Mesodermal cell (in vitro differentiated cells): ENCODE measurements around the gene TFPI2.
"Not testable (repeated sequence)": the region's sequence is repeated elsewhere in the genome, so short reads cannot be mapped to it uniquely, and the experiment has no call there.

Experiments used
- H3K27ac ChIP-seq: 2 replicates; pipeline ENCODE4 v1.7.0; 2013; ENCODE audit warnings: mild to moderate bottlenecking, low read depth, low read length, moderate library complexity; ENCODE audit not compliant: severe bottlenecking
- H3K36me3 ChIP-seq: 2 replicates; pipeline ENCODE4 v1.7.1; 2013; ENCODE audit warnings: mild to moderate bottlenecking, low read length, moderate library complexity; ENCODE audit not compliant: control insufficient read depth, insufficient read depth
- H3K4me1 ChIP-seq: one replicate; pipeline ENCODE4 v1.7.1; 2013; ENCODE audit warnings: mild to moderate bottlenecking, low read length; ENCODE audit not compliant: insufficient read depth, control insufficient read depth, poor library complexity, severe bottlenecking
- H3K4me3 ChIP-seq: 2 replicates; pipeline ENCODE4 v1.7.0; 2013; ENCODE audit warnings: low read length, control low read depth, mild to moderate bottlenecking; ENCODE audit not compliant: insufficient read depth, poor library complexity, severe bottlenecking; ENCODE audit errors: extremely low read depth
- H3K9me3 ChIP-seq: 2 replicates; pipeline ENCODE4 v1.7.1; 2013; ENCODE audit warnings: mild to moderate bottlenecking, low read length, moderate library complexity; ENCODE audit not compliant: control insufficient read depth
- WGBS, 2 experiments: methylation state at CpG; one replicate each; pipeline ENCODE4 v1.1.5; 2013; ENCODE audit warnings: missing lambda C conversion rate in 2 of 2; ENCODE audit not compliant: insufficient coverage in 2 of 2; 5-methylcytosine and 5-hydroxymethylcytosine counted together

The TFPI2 gene

DNA sequence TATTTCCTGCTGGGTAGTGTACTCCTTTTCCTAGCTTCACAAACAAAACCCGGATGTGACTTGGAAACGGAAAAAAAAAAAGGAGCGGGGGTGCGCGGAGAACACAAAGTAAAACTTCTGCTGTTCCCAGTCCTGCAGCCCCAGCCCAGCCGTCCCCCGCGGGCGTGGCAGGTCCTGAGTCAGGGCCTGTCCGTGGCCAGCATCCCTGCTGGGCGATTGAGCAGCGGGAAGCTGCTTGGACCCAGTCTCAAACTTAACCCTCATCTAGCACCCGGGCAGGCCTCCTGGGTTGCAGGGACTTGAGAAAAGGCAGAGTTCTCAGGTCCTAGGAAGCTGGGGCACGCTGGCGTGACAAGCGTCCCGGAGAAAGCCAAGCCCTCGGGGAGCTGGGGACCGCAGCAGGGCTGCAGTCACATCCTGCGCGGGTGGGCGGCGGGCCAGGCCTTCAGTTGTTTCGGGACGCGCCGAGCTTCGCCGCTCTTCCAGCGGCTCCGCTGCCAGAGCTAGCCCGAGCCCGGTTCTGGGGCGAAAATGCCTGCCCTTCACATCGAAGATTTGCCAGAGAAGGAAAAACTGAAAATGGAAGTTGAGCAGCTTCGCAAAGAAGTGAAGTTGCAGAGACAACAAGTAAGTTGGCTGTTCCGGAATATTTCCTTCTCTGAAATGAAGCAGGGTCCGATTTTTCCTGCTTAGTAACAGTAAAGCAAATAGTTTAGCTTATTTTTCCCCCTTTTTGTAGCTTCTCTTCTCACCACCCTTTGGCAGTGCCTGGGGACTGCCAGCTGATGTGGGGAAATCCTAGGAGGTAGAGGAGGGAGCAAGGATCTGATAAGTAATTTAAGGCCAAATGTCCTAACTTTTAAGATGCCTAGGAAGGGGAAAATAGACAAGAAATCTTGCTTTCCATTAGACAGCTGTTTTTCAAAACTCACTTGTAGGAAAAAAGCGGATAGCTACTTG lies 31.3 kb upstream of the TFPI2 start, which contains the start of gene GNG11:
GNG11 (plus strand) TSS at position 129 of the 960 bp plus-strand sequence; CDS start at position 532, 403 bp downstream.
- WGBS, 2 experiments = 2 to 4% methylated on average over 23 to 26 of the region's 39 CpGs
- H3K9me3 ChIP-seq = no peaks in the 10 kb centered on the region
- peaks cover 11% of the 10 kb centered on the region for H3K4me1 ChIP-seq
- peak within 1 kb of the TSS; percentile 89 for H3K27ac ChIP-seq
- H3K36me3 ChIP-seq = peaks cover 31% of the 10 kb centered on the region
- H3K4me3 ChIP-seq = peak within 1 kb of the TSS; percentile 56

DNA sequence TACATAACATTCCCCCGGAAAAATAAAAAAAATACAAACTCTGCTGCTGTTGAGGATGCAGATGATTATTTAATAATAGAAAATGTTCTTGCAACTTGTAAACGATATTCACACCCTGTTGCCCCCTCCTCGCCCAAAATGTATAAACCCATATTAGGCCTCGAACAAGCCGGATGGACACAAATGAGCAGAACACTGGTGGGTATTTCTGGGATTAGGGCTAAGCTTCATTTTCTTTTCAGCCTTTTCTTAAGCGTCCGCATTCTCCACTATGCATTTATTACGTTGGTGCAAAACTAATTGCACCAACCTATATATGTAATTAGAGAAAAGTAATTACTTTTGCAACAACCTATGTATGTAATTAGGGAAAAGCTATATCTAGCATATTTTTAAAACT lies 30.6 kb upstream of the TFPI2 start:
- peak overlapping the region; percentile 89 for H3K27ac ChIP-seq
- H3K4me3 ChIP-seq = peak overlapping the region; percentile 56
- 100% methylated on average over 3 of the region's 8 CpGs; no CpG with 5 or more reads in 1 of the 2 experiments for WGBS, 2 experiments
- H3K9me3 ChIP-seq = no peaks in the 10 kb centered on the region
- H3K36me3 ChIP-seq = peaks cover 24% of the 10 kb centered on the region
- H3K4me1 ChIP-seq = peaks cover 11% of the 10 kb centered on the region

DNA sequence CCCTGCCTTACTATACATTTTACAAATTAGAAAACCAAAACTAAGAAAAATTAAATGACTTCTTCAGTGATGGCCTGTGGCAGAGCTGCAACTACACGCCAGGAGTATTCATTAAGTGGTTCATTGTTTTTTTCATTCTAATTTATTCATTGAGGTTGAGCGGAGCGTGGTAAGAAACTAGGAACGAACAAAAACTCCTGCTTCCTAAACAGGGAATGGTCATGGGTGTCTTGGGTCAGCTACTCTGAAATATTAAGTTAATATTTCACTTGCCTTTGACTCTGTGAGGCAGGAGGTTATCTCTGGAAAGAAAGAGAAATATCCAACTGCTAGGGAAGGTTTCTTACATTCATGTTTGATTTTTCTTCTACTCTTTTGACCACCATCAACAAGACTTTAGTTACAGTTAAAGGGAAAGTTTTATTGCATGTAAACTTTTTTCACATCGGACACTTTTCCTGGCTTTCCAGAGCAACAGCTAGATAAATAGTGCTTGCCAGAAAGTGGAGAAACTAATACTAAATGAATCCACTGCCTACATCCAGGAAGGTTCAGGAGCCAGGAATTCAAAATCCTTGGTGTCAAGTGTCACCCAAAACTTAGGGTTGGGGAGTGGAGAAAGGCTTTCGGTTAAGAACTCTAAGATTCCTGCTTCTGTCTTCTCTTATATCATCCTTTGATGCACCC lies 30.1 kb upstream of the TFPI2 start:
- H3K9me3 ChIP-seq = no peaks in the 10 kb centered on the region
- 100% methylated on average over 1 of the region's 6 CpGs; no CpG with 5 or more reads in 1 of the 2 experiments for WGBS, 2 experiments
- H3K27ac ChIP-seq = peak overlapping the region; percentile 89
- peaks cover 21% of the 10 kb centered on the region for H3K36me3 ChIP-seq
- peak overlapping the region; percentile 56 for H3K4me3 ChIP-seq
- peaks cover 11% of the 10 kb centered on the region for H3K4me1 ChIP-seq

DNA sequence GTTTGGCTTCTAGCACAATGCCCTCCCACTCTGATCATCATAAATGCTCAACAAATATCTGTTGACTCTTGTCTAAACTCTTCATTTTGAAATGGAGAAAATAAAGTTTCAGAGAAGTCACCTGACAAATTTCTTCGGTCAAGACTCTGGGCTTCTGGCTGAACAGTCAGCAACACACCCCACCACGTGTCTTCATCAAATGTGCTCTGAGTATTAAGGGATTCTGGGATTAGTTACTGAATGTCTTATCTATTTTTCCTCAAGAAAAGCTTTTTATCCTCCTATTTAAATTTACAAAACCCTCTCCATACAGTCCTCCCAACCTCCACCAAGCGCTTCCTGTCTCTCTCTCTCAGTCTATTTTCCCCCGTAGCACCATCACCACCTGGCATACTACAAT lies 25.8 kb upstream of the TFPI2 start:
- not testable (repeated sequence) for H3K4me1 ChIP-seq, H3K27ac ChIP-seq, H3K4me3 ChIP-seq, H3K36me3 ChIP-seq, H3K9me3 ChIP-seq
- WGBS, 2 experiments = no CpG with 5 or more reads among the region's 4 CpGs

DNA sequence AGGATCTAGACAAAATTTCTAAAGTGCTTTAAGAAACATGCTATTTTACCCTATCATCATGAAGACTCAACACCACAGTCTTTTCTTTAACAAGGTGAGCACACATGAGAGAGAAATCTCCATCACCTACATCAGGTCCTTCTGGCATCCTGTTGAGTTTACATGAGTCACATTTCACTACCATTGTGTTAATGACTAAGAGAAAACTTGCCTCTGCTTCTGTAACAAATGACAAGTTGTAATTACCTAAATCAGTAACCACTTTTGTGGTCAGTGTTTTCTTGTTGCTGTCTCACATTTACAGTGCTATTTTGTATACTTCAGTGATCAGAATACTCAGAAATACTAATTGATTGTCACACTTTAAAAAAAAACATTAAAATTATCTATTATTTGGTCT lies 25.3 kb upstream of the TFPI2 start:
- not testable (repeated sequence) for H3K36me3 ChIP-seq, H3K27ac ChIP-seq, H3K4me1 ChIP-seq, H3K9me3 ChIP-seq, H3K4me3 ChIP-seq

DNA sequence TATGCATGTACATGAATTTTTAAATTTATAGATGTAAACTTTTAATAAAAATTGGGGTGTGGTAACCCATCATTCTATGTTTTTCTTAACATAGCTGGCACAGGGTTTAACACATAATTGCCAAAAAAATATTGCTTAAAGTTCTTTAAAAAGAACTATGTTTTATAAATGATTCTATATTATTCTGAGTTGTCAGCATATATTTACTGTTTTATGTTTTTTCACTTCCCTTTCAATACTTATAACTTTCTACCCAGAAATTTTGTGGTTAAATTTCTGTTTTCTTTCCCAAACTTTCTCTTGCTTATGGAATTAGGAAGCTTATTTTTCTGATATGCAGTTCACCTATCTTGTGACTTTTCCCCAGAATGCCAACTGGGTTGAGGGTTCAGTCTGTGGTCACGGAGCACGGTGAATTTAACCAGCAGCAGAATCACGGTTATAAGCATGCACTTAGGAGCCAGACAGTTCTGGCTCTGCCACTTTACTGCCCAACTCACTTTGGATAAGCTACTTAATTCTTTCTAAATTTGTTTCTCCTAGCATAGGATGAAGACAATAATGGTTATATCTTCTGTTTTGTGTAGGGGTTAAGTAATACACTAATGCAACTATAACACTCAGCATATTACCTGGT lies 24.8 kb upstream of the TFPI2 start:
- H3K9me3 ChIP-seq, H3K4me1 ChIP-seq, H3K27ac ChIP-seq, H3K36me3 ChIP-seq, H3K4me3 ChIP-seq: not testable (repeated sequence)
- WGBS, 2 experiments = no CpG with 5 or more reads among the region's 3 CpGs

DNA sequence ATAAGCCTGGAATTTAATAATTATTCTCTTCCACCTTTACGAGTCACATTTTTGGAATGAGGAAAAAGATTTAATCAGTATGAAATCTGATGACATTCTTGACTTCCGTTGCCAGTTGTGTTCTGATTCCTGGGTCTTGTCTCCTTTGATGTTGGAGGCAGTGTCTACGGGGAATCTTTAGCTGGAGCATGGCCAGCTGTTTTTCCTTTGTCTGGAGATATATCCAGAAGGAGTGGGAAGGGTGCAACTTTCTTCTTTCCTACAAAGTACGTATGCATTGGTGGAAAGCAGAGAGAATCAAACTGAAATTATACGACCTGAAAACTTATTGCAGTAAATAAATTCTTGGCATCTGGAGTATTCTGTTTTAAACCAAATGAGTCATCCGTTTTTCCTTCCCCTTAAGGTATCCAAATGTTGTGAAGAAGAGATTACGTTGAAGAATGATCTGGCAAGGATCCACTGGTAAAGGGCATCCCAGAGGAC lies 24.1 kb upstream of the TFPI2 start:
- H3K9me3 ChIP-seq = no peaks in the 10 kb centered on the region
- no peak overlapping the region for H3K27ac ChIP-seq
- 82 to 100% methylated on average over 1 to 2 of the region's 7 CpGs for WGBS, 2 experiments
- no peaks in the 10 kb centered on the region for H3K4me1 ChIP-seq
- H3K36me3 ChIP-seq = no peaks in the 10 kb centered on the region
- no peak overlapping the region for H3K4me3 ChIP-seq

DNA sequence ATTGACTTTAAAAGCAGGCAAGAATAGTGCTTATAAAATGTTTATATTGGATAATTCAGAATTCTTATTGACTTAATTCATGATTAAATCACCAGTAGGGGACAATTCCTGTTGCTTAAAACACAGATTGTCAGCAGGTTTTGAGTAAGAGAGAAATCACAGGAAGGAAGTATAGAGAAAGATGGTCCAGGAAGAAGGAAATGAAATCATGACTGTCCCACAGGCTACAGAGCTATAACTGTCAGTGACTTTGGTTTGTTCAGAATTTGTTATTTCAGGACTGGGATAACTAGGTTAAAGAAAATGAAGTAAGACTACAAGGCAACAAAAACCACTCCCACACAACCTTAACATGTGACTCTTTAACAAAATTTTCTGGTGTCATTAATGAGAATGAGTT lies 22.6 kb upstream of the TFPI2 start:
- H3K27ac ChIP-seq = no peak overlapping the region
- no peaks in the 10 kb centered on the region for H3K4me1 ChIP-seq
- no peaks in the 10 kb centered on the region for H3K9me3 ChIP-seq

DNA sequence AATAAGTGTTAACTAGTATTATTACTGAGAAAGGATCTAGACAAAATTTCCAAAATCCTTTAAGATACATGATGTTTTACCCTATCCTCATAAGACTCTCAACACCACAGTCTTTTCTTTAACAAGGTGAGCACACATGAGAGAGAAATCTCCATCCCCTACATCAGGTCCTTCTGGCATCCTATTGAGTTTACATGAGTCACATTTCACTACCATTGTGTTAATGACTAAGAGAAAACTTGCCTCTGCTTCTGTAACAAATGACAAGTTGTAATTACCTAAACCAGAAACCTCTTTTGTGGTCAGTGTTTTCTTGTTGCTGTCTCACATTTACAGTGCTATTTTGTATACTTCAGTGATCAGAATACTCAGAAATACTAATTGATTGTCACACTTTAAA lies 21.1 kb upstream of the TFPI2 start:
- not testable (repeated sequence) for H3K4me3 ChIP-seq, H3K9me3 ChIP-seq, H3K4me1 ChIP-seq, H3K27ac ChIP-seq, H3K36me3 ChIP-seq

More for the DNA sequence above, 22.6 kb upstream of the TFPI2 start:
- Histone ChIP-seq H3K4me3 (no peak overlapping the region), H3K36me3 (no peaks in the 10 kb centered on the region)

DNA sequence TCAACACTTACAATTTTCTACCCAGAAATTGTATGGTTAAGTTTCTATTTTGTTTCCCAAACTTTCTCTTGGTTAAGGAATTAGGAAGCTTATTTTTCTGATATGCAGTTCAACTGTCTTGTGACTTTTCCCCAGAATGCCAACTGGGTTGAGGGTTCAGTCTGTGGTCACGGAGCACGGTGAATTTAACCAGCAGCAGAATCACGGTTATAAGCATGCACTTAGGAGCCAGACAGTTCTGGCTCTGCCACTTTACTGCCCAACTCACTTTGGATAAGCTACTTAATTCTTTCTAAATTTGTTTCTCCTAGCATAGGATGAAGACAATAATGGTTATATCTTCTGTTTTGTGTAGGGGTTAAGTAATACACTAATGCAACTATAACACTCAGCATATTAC lies 20.7 kb upstream of the TFPI2 start:
- H3K4me1 ChIP-seq, H3K4me3 ChIP-seq, H3K36me3 ChIP-seq, H3K27ac ChIP-seq, H3K9me3 ChIP-seq: not testable (repeated sequence)
- WGBS, 2 experiments = no CpG with 5 or more reads among the region's 3 CpGs
